ENCODE data around the gene LRRC26.

Gene LRRC26

DNA sequence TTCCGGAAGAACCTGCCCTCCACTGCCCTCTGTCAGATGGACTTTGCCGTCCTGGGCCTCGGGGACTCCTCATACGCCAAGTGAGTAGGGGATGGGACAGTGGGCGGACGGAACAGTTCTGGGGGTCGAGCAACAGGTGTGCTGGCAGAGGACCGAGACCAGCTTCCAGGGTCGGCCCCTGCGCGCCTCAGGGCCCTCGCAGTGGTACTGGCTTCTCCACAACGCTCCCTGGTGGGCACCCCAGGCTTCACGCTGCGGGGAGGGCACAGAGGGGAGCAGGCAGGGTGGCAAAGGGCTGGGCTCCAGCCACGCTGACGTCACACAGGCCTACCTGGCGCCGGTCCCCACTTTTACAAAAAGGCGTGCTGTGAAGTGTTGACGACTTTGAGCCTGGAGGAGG, 42.7 kb upstream of the LRRC26 start:
- Histone ChIP-seq H3K9me3 (ENCODE audit: control insufficient read depth in 2 of 2, low read length in 2 of 2) (no peaks in the 10 kb centered on the region), H3K36me3 (ENCODE audit: control insufficient read depth in 2 of 2, insufficient read depth in 2 of 2, low read length in 2 of 2) (no peaks in the 10 kb centered on the region), H3K27me3 (ENCODE audit: control insufficient read depth in 2 of 2, insufficient read depth in 2 of 2, low read length in 2 of 2) (no peaks in the 10 kb centered on the region), H3K27ac (ENCODE audit: low read depth in 2 of 2, low read length in 2 of 2) (no peak overlapping the region), H3K9ac (ENCODE audit: low read depth in 1 of 2, low read length in 2 of 2) (no peak overlapping the region), H3K4me3 (ENCODE audit: low read length in 2 of 2) (no peak overlapping the region), H3K4me1 (ENCODE audit: control insufficient read depth in 2 of 2, insufficient read depth in 2 of 2, low read length in 2 of 2) (peaks cover 3 to 7% of the 10 kb centered on the region in 2 donors)

DNA sequence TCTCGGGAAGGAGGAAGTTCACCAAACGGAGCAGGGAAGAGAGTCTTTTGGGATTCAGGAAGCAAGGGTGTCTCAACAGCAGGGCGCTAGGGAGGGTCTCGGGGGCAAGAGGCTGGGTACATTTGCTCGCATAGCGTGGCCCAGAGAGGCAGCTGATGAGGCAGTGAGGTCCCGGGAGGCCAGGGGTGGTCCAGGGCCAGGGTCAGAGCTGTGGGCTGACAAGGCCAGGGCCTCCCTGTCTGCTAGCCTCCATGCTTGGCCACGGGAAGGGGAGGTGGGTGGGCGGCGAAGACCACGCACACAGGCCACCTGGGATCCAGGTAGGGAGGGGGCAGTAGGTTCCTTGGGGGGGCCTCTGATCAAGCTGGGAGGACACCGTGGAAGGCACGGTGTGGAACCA, 41.7 kb upstream of the LRRC26 start:
- Histone ChIP-seq H3K4me1 (ENCODE audit: control insufficient read depth in 2 of 2, insufficient read depth in 2 of 2, low read length in 2 of 2) (peaks cover 3 to 6% of the 10 kb centered on the region in 2 donors), H3K27ac (ENCODE audit: low read depth in 2 of 2, low read length in 2 of 2) (no peak overlapping the region), H3K4me3 (ENCODE audit: low read length in 2 of 2) (no peak overlapping the region), H3K9ac (ENCODE audit: low read depth in 1 of 2, low read length in 2 of 2) (no peak overlapping the region), H3K27me3 (ENCODE audit: control insufficient read depth in 2 of 2, insufficient read depth in 2 of 2, low read length in 2 of 2) (no peaks in the 10 kb centered on the region), H3K36me3 (ENCODE audit: control insufficient read depth in 2 of 2, insufficient read depth in 2 of 2, low read length in 2 of 2) (no peaks in the 10 kb centered on the region), H3K9me3 (ENCODE audit: control insufficient read depth in 2 of 2, low read length in 2 of 2) (no peaks in the 10 kb centered on the region)

DNA sequence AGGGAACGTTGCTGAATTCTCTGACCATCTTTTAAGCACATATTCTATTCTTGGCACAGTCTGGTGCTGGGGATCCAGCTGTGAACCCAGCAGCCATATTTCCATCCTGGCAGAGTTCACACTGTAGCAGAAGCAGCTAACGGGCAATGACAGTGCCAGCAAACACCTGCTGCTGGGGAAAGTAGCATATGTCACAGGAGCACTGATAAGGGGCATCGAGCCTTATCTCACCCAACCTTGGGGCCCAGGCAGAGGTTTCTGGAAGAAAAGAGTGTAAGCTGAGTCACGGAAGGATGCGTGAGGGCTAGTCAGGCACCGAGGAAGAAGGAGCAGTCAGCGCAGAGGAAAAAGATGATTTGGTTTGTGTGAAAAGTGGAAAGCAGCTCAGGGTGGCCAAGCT, 36.8 kb upstream of the LRRC26 start:
- Histone ChIP-seq H3K4me3 (ENCODE audit: low read length in 2 of 2) (peak overlapping the region; percentile 90 to 98), H3K4me1 (ENCODE audit: control insufficient read depth in 2 of 2, insufficient read depth in 2 of 2, low read length in 2 of 2) (peaks cover 31 to 32% of the 10 kb centered on the region in 2 donors), H3K36me3 (ENCODE audit: control insufficient read depth in 2 of 2, insufficient read depth in 2 of 2, low read length in 2 of 2) (no peaks in the 10 kb centered on the region), H3K27me3 (ENCODE audit: control insufficient read depth in 2 of 2, insufficient read depth in 2 of 2, low read length in 2 of 2) (no peaks in the 10 kb centered on the region), H3K9me3 (ENCODE audit: control insufficient read depth in 2 of 2, low read length in 2 of 2) (no peaks in the 10 kb centered on the region), H3K27ac (ENCODE audit: low read depth in 2 of 2, low read length in 2 of 2) (no peak overlapping the region), H3K9ac (ENCODE audit: low read depth in 1 of 2, low read length in 2 of 2) (peak overlapping the region in 1 of 2 donors; percentile 93)

DNA sequence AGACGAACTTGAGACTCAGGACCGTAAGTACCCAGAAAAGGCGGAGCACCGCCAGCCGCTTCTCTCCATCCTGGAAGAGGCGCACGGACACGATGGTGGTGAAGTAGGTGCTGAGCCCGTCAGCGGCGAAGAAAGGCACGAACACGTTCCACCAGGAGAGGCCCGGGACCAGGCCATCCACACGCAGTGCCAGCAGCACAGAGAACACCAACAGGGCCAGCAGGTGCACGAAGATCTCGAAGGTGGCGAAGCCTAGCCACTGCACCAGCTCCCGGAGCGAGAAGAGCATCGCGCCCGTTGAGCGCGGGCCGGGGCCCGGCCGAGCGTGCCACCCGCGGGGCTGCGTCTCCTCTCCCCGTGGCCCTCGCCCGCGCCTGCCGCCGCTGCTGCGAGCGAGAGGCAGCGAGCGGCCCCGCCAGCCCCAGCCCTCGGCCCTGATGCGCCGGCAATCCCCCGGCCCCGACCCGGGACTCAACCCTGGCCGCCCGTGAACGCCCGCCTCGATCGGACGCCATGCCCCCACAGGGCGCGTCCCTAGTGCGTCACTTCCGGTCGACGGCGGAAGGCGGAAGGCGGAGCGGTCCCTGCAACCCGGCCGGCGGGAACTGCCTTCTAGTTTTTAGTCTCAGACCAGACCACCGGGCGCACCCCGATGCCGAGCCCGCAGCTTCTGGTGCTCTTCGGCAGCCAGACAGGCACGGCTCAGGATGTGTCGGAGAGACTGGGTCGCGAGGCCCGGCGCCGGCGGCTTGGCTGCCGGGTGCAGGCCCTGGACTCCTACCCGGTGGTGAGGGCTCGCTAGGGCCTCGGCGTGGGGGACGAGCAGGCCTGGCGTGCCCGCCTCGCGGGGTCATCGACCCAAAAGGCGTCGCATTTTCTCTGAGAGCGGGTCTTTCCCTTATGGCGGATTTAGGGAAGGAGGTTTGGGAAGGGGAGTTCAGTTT, 35.5 kb upstream of the LRRC26 start, which contains the start of the genes NDOR1 and TMEM203:
Gene NDOR1, plus strand, starts transcription at position 575 of the 944 bp plus-strand sequence. Its CDS starts 78 bp downstream, at position 653.
Gene TMEM203, minus strand, starts transcription at position 523 of the 944 bp plus-strand sequence. Its CDS starts 234 bp downstream, at position 289.
- peak within 1 kb of the TSS; percentile 57 to 83 for H3K27ac ChIP-seq (ENCODE audit: low read depth in 2 of 2, low read length in 2 of 2)
- peaks cover 37 to 38% of the 10 kb centered on the region in 2 donors for H3K4me1 ChIP-seq (ENCODE audit: control insufficient read depth in 2 of 2, insufficient read depth in 2 of 2, low read length in 2 of 2)
- no peaks in the 10 kb centered on the region for H3K36me3 ChIP-seq (ENCODE audit: control insufficient read depth in 2 of 2, insufficient read depth in 2 of 2, low read length in 2 of 2)
- H3K9ac ChIP-seq (ENCODE audit: low read depth in 1 of 2, low read length in 2 of 2) = peak within 1 kb of the TSS; percentile 88 to 93
- no peaks in the 10 kb centered on the region for H3K9me3 ChIP-seq (ENCODE audit: control insufficient read depth in 2 of 2, low read length in 2 of 2)
- H3K27me3 ChIP-seq (ENCODE audit: control insufficient read depth in 2 of 2, insufficient read depth in 2 of 2, low read length in 2 of 2) = no peaks in the 10 kb centered on the region
- H3K4me3 ChIP-seq (ENCODE audit: low read length in 2 of 2) = peak within 1 kb of the TSS; percentile 90 to 98

DNA sequence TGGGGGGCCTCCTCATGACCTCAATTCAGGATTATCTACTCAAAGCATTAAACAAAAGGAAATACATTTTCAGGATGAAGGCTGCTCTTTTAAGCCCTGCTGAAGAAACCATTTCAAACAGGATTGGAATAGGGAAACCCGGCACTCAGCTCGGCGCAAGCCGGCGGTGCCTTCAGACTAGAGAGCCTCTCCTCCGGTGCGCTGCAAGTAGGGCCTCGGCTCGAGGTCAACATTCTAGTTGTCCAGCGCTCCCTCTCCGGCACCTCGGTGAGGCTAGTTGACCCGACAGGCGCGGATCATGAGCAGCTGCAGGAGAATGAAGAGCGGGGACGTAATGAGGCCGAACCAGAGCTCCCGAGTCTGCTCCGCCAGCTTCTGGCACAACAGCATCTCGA, 34.9 kb upstream of the LRRC26 start:
- no peaks in the 10 kb centered on the region for H3K36me3 ChIP-seq (ENCODE audit: control insufficient read depth in 2 of 2, insufficient read depth in 2 of 2, low read length in 2 of 2)
- peaks cover 37 to 38% of the 10 kb centered on the region in 2 donors for H3K4me1 ChIP-seq (ENCODE audit: control insufficient read depth in 2 of 2, insufficient read depth in 2 of 2, low read length in 2 of 2)
- H3K27ac ChIP-seq (ENCODE audit: low read depth in 2 of 2, low read length in 2 of 2) = peak overlapping the region; percentile 55 to 83
- H3K9ac ChIP-seq (ENCODE audit: low read depth in 1 of 2, low read length in 2 of 2) = peak overlapping the region; percentile 86 to 88
- no peaks in the 10 kb centered on the region for H3K9me3 ChIP-seq (ENCODE audit: control insufficient read depth in 2 of 2, low read length in 2 of 2)
- H3K4me3 ChIP-seq (ENCODE audit: low read length in 2 of 2) = peak overlapping the region; percentile 90 to 98
- H3K27me3 ChIP-seq (ENCODE audit: control insufficient read depth in 2 of 2, insufficient read depth in 2 of 2, low read length in 2 of 2) = no peaks in the 10 kb centered on the region

DNA sequence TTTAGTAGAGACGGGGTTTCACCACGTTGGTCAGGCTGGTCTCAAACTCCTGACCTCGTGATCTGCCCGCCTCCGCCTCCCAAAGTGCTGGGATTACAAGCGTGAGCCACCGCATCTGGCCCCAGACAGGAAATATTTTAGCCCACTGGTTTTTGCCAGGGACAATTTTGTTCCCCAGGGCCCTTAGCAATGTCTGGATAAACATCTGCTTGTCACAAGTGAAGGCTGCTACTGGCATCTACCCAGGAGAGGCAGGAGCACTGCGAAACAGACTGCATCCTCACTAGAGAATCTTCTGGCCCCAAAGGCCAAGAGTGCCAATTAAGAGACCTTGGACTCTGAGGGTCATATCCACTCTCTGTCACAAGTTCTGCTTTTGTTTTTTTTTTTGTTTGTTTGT, 33.1 kb upstream of the LRRC26 start:
- peaks cover 50 to 54% of the 10 kb centered on the region in 2 donors for H3K4me1 ChIP-seq (ENCODE audit: control insufficient read depth in 2 of 2, insufficient read depth in 2 of 2, low read length in 2 of 2)
- no peak overlapping the region for H3K4me3 ChIP-seq (ENCODE audit: low read length in 2 of 2)
- no peaks in the 10 kb centered on the region for H3K27me3 ChIP-seq (ENCODE audit: control insufficient read depth in 2 of 2, insufficient read depth in 2 of 2, low read length in 2 of 2)
- no peaks in the 10 kb centered on the region for H3K9me3 ChIP-seq (ENCODE audit: control insufficient read depth in 2 of 2, low read length in 2 of 2)
- H3K36me3 ChIP-seq (ENCODE audit: control insufficient read depth in 2 of 2, insufficient read depth in 2 of 2, low read length in 2 of 2) = no peaks in the 10 kb centered on the region
- H3K27ac ChIP-seq (ENCODE audit: low read depth in 2 of 2, low read length in 2 of 2) = no peak overlapping the region
- H3K9ac ChIP-seq (ENCODE audit: low read depth in 1 of 2, low read length in 2 of 2) = no peak overlapping the region

DNA sequence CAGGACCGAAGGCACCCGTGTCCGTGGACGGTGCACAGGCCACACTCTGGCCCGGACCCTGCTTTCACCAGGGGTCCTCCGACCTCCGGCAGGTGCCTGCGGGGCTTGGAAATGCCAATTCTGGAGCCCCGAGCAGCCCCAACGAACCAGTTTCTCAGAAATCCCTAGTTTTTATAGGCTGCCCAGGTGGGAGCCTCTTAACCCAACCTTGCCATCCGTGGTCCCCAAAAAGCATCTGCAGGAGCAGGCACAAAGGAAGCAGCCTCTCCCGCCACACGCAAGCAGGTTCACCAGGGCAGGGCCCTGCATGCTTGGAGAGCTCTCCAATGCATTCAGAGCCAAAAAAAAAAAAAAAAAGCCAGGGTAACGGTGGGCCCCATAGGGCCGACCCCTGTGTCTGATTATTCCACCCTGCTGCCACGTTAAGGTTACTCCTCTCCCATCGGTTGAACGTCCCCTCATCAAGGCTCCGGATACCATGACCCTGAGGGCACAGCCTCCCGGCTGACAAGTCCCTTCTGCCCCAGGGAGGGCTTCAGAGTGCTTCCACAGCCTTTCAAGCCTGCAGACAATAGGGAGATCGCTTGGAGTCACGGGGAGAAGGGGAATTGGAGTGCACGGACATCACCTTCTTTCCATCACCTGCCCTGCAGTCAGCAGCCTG, 31.5 kb upstream of the LRRC26 start:
- H3K27ac ChIP-seq (ENCODE audit: low read depth in 2 of 2, low read length in 2 of 2) = peak overlapping the region; percentile 74 to 90
- no peaks in the 10 kb centered on the region for H3K9me3 ChIP-seq (ENCODE audit: control insufficient read depth in 2 of 2, low read length in 2 of 2)
- peak overlapping the region; percentile 67 to 81 for H3K4me3 ChIP-seq (ENCODE audit: low read length in 2 of 2)
- H3K36me3 ChIP-seq (ENCODE audit: control insufficient read depth in 2 of 2, insufficient read depth in 2 of 2, low read length in 2 of 2) = no peaks in the 10 kb centered on the region
- H3K4me1 ChIP-seq (ENCODE audit: control insufficient read depth in 2 of 2, insufficient read depth in 2 of 2, low read length in 2 of 2) = peaks cover 57% of the 10 kb centered on the region in 2 donors
- peak overlapping the region; percentile 67 to 74 for H3K9ac ChIP-seq (ENCODE audit: low read depth in 1 of 2, low read length in 2 of 2)
- H3K27me3 ChIP-seq (ENCODE audit: control insufficient read depth in 2 of 2, insufficient read depth in 2 of 2, low read length in 2 of 2) = no peaks in the 10 kb centered on the region

DNA sequence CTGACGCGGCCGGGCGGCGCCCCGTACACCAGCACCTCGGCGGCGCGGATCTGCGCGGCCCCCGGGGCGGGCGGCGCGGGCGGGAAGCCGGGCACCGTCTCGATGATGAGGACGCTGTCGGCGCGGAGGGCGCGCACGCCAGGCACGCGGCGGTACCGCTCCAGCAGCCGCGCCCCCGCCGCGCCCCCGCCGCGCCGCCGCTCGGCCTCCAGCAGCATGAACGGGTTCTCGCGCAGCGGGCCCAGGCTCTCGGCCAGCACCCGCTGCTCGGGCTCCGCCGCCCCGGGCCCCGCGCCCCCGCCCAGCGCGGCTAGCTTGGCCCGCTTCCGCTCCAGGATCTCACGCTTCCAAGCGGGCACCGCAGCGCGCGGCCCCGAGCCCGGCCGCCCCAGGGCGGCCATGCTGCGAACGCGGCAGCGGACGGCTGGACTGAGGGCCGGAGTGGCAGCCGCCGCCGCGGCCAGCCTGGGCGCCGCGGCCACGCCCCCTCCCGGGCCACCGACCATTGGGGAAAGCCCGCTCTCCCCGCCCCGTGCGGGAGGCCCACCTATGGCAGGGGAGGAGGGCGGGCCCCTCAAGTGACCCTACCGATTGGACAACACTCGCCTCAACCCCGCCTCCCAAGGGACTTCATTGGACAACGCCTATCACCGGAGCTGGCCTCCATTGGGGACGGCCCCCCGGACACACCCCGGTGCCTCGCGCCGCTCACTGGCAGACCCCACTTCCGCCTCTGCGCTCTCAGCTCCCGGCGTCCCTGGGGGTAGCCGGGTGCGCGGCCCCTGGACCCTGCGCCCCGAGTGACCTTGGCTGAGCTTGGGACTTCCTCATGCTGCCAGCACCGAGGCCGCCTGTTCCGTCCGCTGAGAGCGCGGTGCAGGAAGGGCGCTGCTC, 30.7 kb upstream of the LRRC26 start, which contains the start of gene TPRN:
Gene TPRN, minus strand, starts transcription at position 431 of the 894 bp plus-strand sequence. Its CDS starts 30 bp downstream, at position 401.
- H3K27me3 ChIP-seq (ENCODE audit: control insufficient read depth in 2 of 2, insufficient read depth in 2 of 2, low read length in 2 of 2) = no peaks in the 10 kb centered on the region
- H3K4me1 ChIP-seq (ENCODE audit: control insufficient read depth in 2 of 2, insufficient read depth in 2 of 2, low read length in 2 of 2) = peaks cover 58 to 59% of the 10 kb centered on the region in 2 donors
- peak within 1 kb of the TSS; percentile 67 to 81 for H3K4me3 ChIP-seq (ENCODE audit: low read length in 2 of 2)
- H3K36me3 ChIP-seq (ENCODE audit: control insufficient read depth in 2 of 2, insufficient read depth in 2 of 2, low read length in 2 of 2) = no peaks in the 10 kb centered on the region
- peak within 1 kb of the TSS; percentile 83 for H3K9ac ChIP-seq (ENCODE audit: low read depth in 1 of 2, low read length in 2 of 2)
- H3K27ac ChIP-seq (ENCODE audit: low read depth in 2 of 2, low read length in 2 of 2) = peak within 1 kb of the TSS; percentile 96 to 97
- no peaks in the 10 kb centered on the region for H3K9me3 ChIP-seq (ENCODE audit: control insufficient read depth in 2 of 2, low read length in 2 of 2)

DNA sequence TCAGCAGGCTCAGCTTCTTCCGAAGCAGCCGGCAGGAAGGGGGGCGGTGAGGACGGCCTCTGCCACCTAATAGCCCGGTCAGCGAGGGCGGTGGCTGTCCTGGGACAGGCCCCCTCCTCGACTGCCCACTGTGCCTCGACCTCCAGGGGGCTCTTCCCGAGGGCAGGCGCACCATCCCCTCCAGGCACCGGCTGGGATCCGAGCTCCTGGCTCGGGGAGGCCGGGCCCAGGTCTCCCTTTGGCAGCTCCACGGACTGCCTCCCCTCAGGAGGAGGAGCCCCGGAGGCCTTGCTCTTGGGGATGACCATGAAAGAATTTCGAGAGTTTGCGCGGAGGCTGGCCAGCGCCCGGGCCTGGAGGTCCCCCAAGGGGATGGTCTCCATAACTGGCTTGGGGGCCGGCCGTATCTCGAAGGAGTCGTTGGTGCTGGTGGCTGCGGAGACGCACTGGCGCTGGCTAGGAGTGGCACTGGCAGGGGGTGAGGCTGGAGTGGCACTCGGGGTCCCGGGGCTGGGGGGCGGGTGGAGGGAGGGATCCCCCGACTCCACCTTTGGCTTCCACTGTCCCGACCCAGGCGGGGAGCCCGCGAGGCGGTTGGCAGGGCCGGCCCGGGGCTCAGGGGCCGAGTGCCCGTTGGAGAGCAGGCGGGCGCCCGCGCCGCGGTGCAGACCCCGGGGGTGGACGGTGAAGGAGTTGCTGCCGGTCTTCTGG, 29.7 kb upstream of the LRRC26 start:
- H3K4me3 ChIP-seq (ENCODE audit: low read length in 2 of 2) = peak overlapping the region; percentile 67 to 72
- no peaks in the 10 kb centered on the region for H3K9me3 ChIP-seq (ENCODE audit: control insufficient read depth in 2 of 2, low read length in 2 of 2)
- H3K9ac ChIP-seq (ENCODE audit: low read depth in 1 of 2, low read length in 2 of 2) = peak overlapping the region; percentile 83
- H3K36me3 ChIP-seq (ENCODE audit: control insufficient read depth in 2 of 2, insufficient read depth in 2 of 2, low read length in 2 of 2) = no peaks in the 10 kb centered on the region
- no peaks in the 10 kb centered on the region for H3K27me3 ChIP-seq (ENCODE audit: control insufficient read depth in 2 of 2, insufficient read depth in 2 of 2, low read length in 2 of 2)
- H3K27ac ChIP-seq (ENCODE audit: low read depth in 2 of 2, low read length in 2 of 2) = peak overlapping the region; percentile 96 to 97
- peaks cover 59 to 64% of the 10 kb centered on the region in 2 donors for H3K4me1 ChIP-seq (ENCODE audit: control insufficient read depth in 2 of 2, insufficient read depth in 2 of 2, low read length in 2 of 2)
